H1 (cell line): Measurements from ENCODE around the gene PPP1R1A. TPM values are rescaled to one million over a fixed set of nuclear protein-coding genes. Genes with fewer than 3 reads are reported as not detected.

Experiments
- CTCF ChIA-PET: fragments of 300-600 bp; sonication (Branson Sonifier 250); formaldehyde crosslinking; loops from one replicate; lab custom pipeline; 2021; ENCODE audit not compliant: partially characterized antibody; lab: Charles Lee
- POLR2A ChIA-PET: fragments of 300-600 bp; sonication (Branson Sonifier 250); formaldehyde crosslinking; loops from one replicate; lab custom pipeline; 2021; ENCODE audit warnings: inconsistent platforms; ENCODE audit not compliant: partially characterized antibody; lab: Charles Lee
- DNase-seq, 2 experiments: peaks; one replicate each; pipeline versions ENCODE4 v3.0.0 to v3.0.0-alpha.2; 2010 to 2022; ENCODE audit warnings: low spot score in 2 of 2, low read depth in 1 of 2, mixed read lengths in 1 of 2
- FAIRE-seq: peaks from 2 replicates; lab custom pipeline; 2011; peaks lifted over from hg19 to GRCh38; lab: Jason Lieb, UNC
- H2AFZ ChIP-seq: 2 replicates; pipeline ENCODE4 v1.8.1; 2012; ENCODE audit warnings: low read length, inconsistent platforms
- H2AK5ac ChIP-seq: 2 replicates; pipeline ENCODE4 v1.6.1; 2013; ENCODE audit warnings: low read depth, low read length
- H2BK120ac ChIP-seq: replicated peaks from 2 replicates; pipeline ENCODE3; 2013; ENCODE audit warnings: low read depth, low read length, inconsistent platforms
- H2BK12ac ChIP-seq: 2 replicates; pipeline ENCODE4 v1.6.1; 2013; ENCODE audit warnings: low read depth, low read length
- H2BK15ac ChIP-seq: 2 replicates; pipeline ENCODE4 v1.6.1; 2013; ENCODE audit warnings: low read length
- H2BK20ac ChIP-seq: 2 replicates; pipeline ENCODE4 v1.6.1; 2013; ENCODE audit warnings: low read length
- H2BK5ac ChIP-seq: 2 replicates; pipeline ENCODE4 v1.6.1; 2013; ENCODE audit warnings: low read depth, low read length
- H3K14ac ChIP-seq: 2 replicates; pipeline ENCODE4 v1.6.1; 2013; ENCODE audit warnings: inconsistent platforms; ENCODE audit not compliant: insufficient read length
- H3K18ac ChIP-seq: 2 replicates; pipeline ENCODE4 v1.6.1; 2013; ENCODE audit warnings: low read length; ENCODE audit errors: extremely low read depth
- H3K23ac ChIP-seq: 2 replicates; pipeline ENCODE4 v1.6.1; 2013; ENCODE audit warnings: inconsistent platforms; ENCODE audit not compliant: insufficient read length
- H3K23me2 ChIP-seq: 2 replicates; pipeline ENCODE4 v1.6.1; 2013; ENCODE audit warnings: low read depth, low read length
- H3K27ac ChIP-seq: 2 replicates; pipeline ENCODE4 v1.6.1; 2011; ENCODE audit warnings: low read depth, low read length, inconsistent platforms
- H3K27me3 ChIP-seq, 4 experiments: replicated peaks in 1 of 4; 1 replicate in 1 of 4; 2 replicates in 3 of 4; pipeline versions ENCODE4 v1.6.1 to v1.8.1; 2011 to 2013; ENCODE audit warnings: low read length in 3 of 4, mild to moderate bottlenecking in 3 of 4, inconsistent platforms in 2 of 4, mixed read lengths in 2 of 4, moderate library complexity in 1 of 4; ENCODE audit not compliant: control insufficient read depth in 3 of 4, insufficient read depth in 3 of 4; ENCODE audit errors: extremely low read depth in 1 of 4
- H3K36me3 ChIP-seq, 4 experiments: 2 replicates each; pipeline versions ENCODE4 v1.6.1 to v1.8.1; 2011 to 2013; ENCODE audit warnings: mild to moderate bottlenecking in 4 of 4, low read length in 3 of 4, moderate library complexity in 2 of 4, control low read depth in 1 of 4, inconsistent platforms in 1 of 4; ENCODE audit not compliant: insufficient read depth in 4 of 4, control insufficient read depth in 2 of 4
- H3K4ac ChIP-seq: replicated peaks from 2 replicates; pipeline ENCODE3; 2013; ENCODE audit warnings: low read length, low read depth, mixed read lengths, inconsistent platforms; ENCODE audit not compliant: insufficient read length
- H3K4me1 ChIP-seq, 4 experiments: replicated peaks in 1 of 4; 1 replicate in 1 of 4; 2 replicates in 3 of 4; pipeline versions ENCODE4 v1.6.1 to v1.8.1; 2011 to 2013; ENCODE audit warnings: low read length in 3 of 4, inconsistent platforms in 2 of 4, mixed read lengths in 1 of 4; ENCODE audit not compliant: insufficient read depth in 4 of 4, control insufficient read depth in 3 of 4
- H3K4me2 ChIP-seq, 2 experiments: 2 replicates each; pipeline versions ENCODE4 v1.6.1 to v1.8.1; 2011 to 2013; ENCODE audit warnings: low read depth in 2 of 2, low read length in 2 of 2, control low read depth in 1 of 2, inconsistent platforms in 1 of 2, mild to moderate bottlenecking in 1 of 2; ENCODE audit not compliant: insufficient read depth in 1 of 2
- H3K4me3 ChIP-seq, 4 experiments: fragments of 200-600, 300-600 bp in 1 of 4; sonication (generic), shearing (Covaris generic), sonication (Bioruptor Twin) in 1 of 4; 2 replicates each; pipeline versions ENCODE4 v1.5.1 to v1.8.1; 2011 to 2016; ENCODE audit warnings: low read length in 4 of 4, low read depth in 3 of 4, control low read depth in 2 of 4, inconsistent platforms in 2 of 4, mild to moderate bottlenecking in 2 of 4, mixed read lengths in 1 of 4, moderate library complexity in 1 of 4; ENCODE audit not compliant: insufficient read depth in 2 of 4; ENCODE audit errors: extremely low read depth in 1 of 4
- H3K56ac ChIP-seq: replicated peaks from 2 replicates; pipeline ENCODE3; 2013; ENCODE audit warnings: low read depth, mild to moderate bottlenecking, mixed read lengths, low read length, inconsistent platforms; ENCODE audit not compliant: insufficient read length
- H3K79me1 ChIP-seq: 2 replicates; pipeline ENCODE4 v1.6.1; 2013; ENCODE audit warnings: low read depth, low read length, control low read depth
- H3K79me2 ChIP-seq, 2 experiments: 2 replicates each; pipeline versions ENCODE4 v1.6.1 to v1.8.1; 2012 to 2013; ENCODE audit warnings: low read length in 2 of 2, mild to moderate bottlenecking in 2 of 2, inconsistent platforms in 1 of 2; ENCODE audit not compliant: insufficient read depth in 2 of 2, control insufficient read depth in 1 of 2
- H3K9ac ChIP-seq, 4 experiments: replicated peaks in 1 of 4; 1 replicate in 1 of 4; 2 replicates in 3 of 4; pipeline versions ENCODE4 v1.6.1 to v1.8.1; 2011 to 2013; ENCODE audit warnings: low read depth in 3 of 4, low read length in 3 of 4, control low read depth in 2 of 4, mild to moderate bottlenecking in 2 of 4, moderate library complexity in 2 of 4, inconsistent platforms in 1 of 4; ENCODE audit errors: extremely low read depth in 1 of 4
- H3K9me3 ChIP-seq, 2 experiments: 2 replicates each; pipeline versions ENCODE4 v1.6.1 to v1.8.1; 2012 to 2013; ENCODE audit warnings: mild to moderate bottlenecking in 2 of 2, moderate library complexity in 2 of 2, control low read depth in 1 of 2, inconsistent platforms in 1 of 2, low read depth in 1 of 2, low read length in 1 of 2, mixed read lengths in 1 of 2; ENCODE audit not compliant: insufficient read depth in 2 of 2
- H4K20me1 ChIP-seq, 2 experiments: replicated peaks in 1 of 2; 2 replicates each; pipeline versions ENCODE3 to v1.8.1; 2011 to 2013; ENCODE audit warnings: inconsistent platforms in 2 of 2, low read length in 2 of 2, mild to moderate bottlenecking in 1 of 2; ENCODE audit not compliant: insufficient read depth in 2 of 2, control insufficient read depth in 1 of 2
- H4K5ac ChIP-seq: 2 replicates; pipeline ENCODE4 v1.6.1; 2013; ENCODE audit warnings: low read length, low read depth, mixed read lengths, inconsistent platforms; ENCODE audit not compliant: insufficient read length
- H4K8ac ChIP-seq: 2 replicates; pipeline ENCODE4 v1.8.0; 2013; ENCODE audit warnings: mild to moderate bottlenecking, moderate library complexity, low read length, inconsistent platforms; ENCODE audit not compliant: insufficient read depth; ENCODE audit errors: extremely low read depth
- H4K91ac ChIP-seq: replicated peaks from 2 replicates; pipeline ENCODE3; 2013; ENCODE audit warnings: low read length, mixed read lengths, inconsistent platforms; ENCODE audit not compliant: insufficient read length
- BACH1 ChIP-seq: IDR thresholded peaks from 2 replicates; pipeline ENCODE4 v1.6.1; 2012; ENCODE audit warnings: low read length, improper control_type of control experiment
- CHD2 ChIP-seq: IDR thresholded peaks from 2 replicates; pipeline ENCODE4 v1.6.1; 2012; ENCODE audit warnings: low read length, improper control_type of control experiment
- HDAC6 ChIP-seq: IDR thresholded peaks from one replicate; pipeline ENCODE4 v1.7.1; 2012; ENCODE audit warnings: low read depth, mild to moderate bottlenecking, inconsistent platforms, low read length, moderate library complexity
- KDM5A ChIP-seq: fragments of 200-600 bp; IDR thresholded peaks from 2 replicates; pipeline ENCODE4 v1.7.1; 2012; ENCODE audit warnings: mild to moderate bottlenecking, low read length, inconsistent platforms, mixed read lengths
- SIX5 ChIP-seq: IDR thresholded peaks from 2 replicates; pipeline ENCODE4 v1.6.1; 2011; ENCODE audit warnings: mild to moderate bottlenecking, low read depth, low read length
- SP4 ChIP-seq: IDR thresholded peaks from 2 replicates; pipeline ENCODE4 v1.6.1; 2012; ENCODE audit warnings: low read length, inconsistent platforms
- WGBS, 2 experiments: shearing (Covaris generic) in 1 of 2; methylation state at CpG; one replicate each; pipeline versions ENCODE4 v1.1.6 to v1.1.7; 2013 to 2015; ENCODE audit warnings: low lambda C conversion rate in 2 of 2, mixed read lengths in 2 of 2, inconsistent platforms in 1 of 2, low coverage in 1 of 2, missing lambda C conversion rate in 1 of 2; ENCODE audit not compliant: insufficient replicate concordance in 2 of 2, insufficient coverage in 1 of 2, insufficient read length in 1 of 2; ENCODE audit errors: extremely low coverage in 1 of 2, missing lambda C conversion rate in 1 of 2; 5-methylcytosine and 5-hydroxymethylcytosine counted together
- polyA plus RNA-seq, 7 experiments: library from polyadenylated mRNA; depleted of rRNA in 3 of 7; stranded (reverse) in 5 of 7; unstranded in 2 of 7; fragments of >200 nt in 5 of 7; fragments of 200-250 nt in 2 of 7; gene quantifications; 1 replicate in 5 of 7; 2 replicates in 1 of 7; 4 replicates in 1 of 7; pipeline versions ENCODE4 v1.2.1 to v1.2.3, GENCODE V29; 2011 to 2013; ENCODE audit warnings: missing spikeins in 2 of 7, mixed read lengths in 2 of 7
- total RNA-seq: library from RNA; stranded (reverse); fragmentation: NEBNext Ultra II Directional; extraction: Animal tissue kit (Norgen Biotek cat#: 25700); gene quantifications from 2 replicates; pipeline ENCODE4 v1.2.1, GENCODE V29; 2021

PPP1R1A gene
- total and polyA plus RNA-seq, 2 of the 8 experiments (the other 6 are each of a cell fraction or from before 2014, with no cell fraction given), result 5.8 to 13.1 TPM

DNA sequence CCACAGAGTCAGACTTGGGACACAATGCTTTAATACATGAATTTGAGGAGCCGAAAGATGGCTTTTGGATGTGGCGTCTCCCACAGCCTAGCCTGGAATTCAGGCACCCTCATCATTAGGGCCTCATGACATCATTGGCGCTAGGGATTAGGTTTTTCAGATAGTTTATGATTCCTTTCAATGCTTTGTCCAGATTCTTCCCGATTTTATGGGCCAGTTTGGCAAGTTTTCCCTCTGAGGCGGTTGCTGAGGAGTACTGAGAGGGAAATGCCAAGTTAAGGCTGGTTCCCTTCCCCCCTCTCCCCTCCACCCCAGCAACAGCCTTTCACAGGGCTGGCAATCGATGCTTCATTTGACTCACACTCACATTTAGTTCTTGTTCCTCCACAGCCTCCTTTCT is 19.7 kb upstream of the PPP1R1A start:
- H3K27me3 ChIP-seq, result peaks cover 2 to 53% (median 29%) of the 10 kb centered on the region in 4 experiments
- no peak overlapping the region for H4K5ac ChIP-seq
- no peak overlapping the region for H3K23ac ChIP-seq
- H3K9me3 ChIP-seq, result no peaks in the 10 kb centered on the region
- no peaks in the 10 kb centered on the region for H3K23me2 ChIP-seq
- H3K9ac ChIP-seq, result no peak overlapping the region
- H2BK5ac ChIP-seq, result no peak overlapping the region
- no peak overlapping the region for H4K8ac ChIP-seq
- H2AK5ac ChIP-seq, result no peak overlapping the region
- no peak overlapping the region for H3K18ac ChIP-seq
- no peak overlapping the region for H2BK15ac ChIP-seq
- no peak for FAIRE-seq
- no peak overlapping the region for H4K91ac ChIP-seq
- no peak overlapping the region for H3K14ac ChIP-seq
- no peaks in the 10 kb centered on the region for H3K79me1 ChIP-seq
- no peaks in the 10 kb centered on the region for H3K36me3 ChIP-seq
- H3K4me1 ChIP-seq, result no peaks in the 10 kb centered on the region
- CTCF ChIA-PET, result interaction anchor here (0.8 to 2.7 kb wide), 10 partner anchors 9 to 142 kb away, joined by 3 to 11 read pairs (median 4); no protein-coding TSS in a partner anchor
- no peaks in the 10 kb centered on the region for H4K20me1 ChIP-seq
- no peak overlapping the region for H2BK120ac ChIP-seq
- POLR2A ChIA-PET, result interaction anchor here (0.9 to 1.0 kb wide), 2 partner anchors 22 to 25 kb away, joined by 3 read pairs; no protein-coding TSS in a partner anchor
- H3K4ac ChIP-seq, result no peak overlapping the region
- no peak overlapping the region for H2BK12ac ChIP-seq
- no peak overlapping the region for H2BK20ac ChIP-seq
- no peak for DNase-seq
- no peak overlapping the region for H3K27ac ChIP-seq
- H3K56ac ChIP-seq, result no peak overlapping the region
- no peak overlapping the region for H3K4me2 ChIP-seq
- H2AFZ ChIP-seq, result no peak overlapping the region
- no peak overlapping the region for H3K4me3 ChIP-seq
- WGBS, 2 experiments, result 85% methylated on average over 6 of the region's 6 CpGs; no CpG with 5 or more reads in 1 of the 2 experiments
- no peaks in the 10 kb centered on the region for H3K79me2 ChIP-seq
- TF ChIP-seq SP4, result no peak
- TF ChIP-seq SIX5, result no peak
- no peak for TF ChIP-seq CHD2
- TF ChIP-seq BACH1, result no peak
- no peak for TF ChIP-seq HDAC6
- TF ChIP-seq KDM5A, result no peak
